H1 (cell line): ENCODE results near the gene ARHGAP26.

Source experiments
- CTCF ChIP-seq, 3 experiments: IDR thresholded peaks; 1 replicate in 2 of 3; 2 replicates in 1 of 3; pipeline versions ENCODE4 v1.5.1 to v1.6.1; 2011; ENCODE audit warnings: low read length in 3 of 3, mild to moderate bottlenecking in 3 of 3, inconsistent platforms in 2 of 3, low read depth in 1 of 3, moderate library complexity in 1 of 3; ENCODE audit not compliant: insufficient read depth in 1 of 3; ENCODE audit errors: control extremely low read depth in 1 of 3
- POLR2A ChIP-seq, 2 experiments: IDR thresholded peaks; 1 replicate in 1 of 2; 2 replicates in 1 of 2; pipeline ENCODE4 v1.6.1; 2011; ENCODE audit warnings: low read depth in 2 of 2, low read length in 2 of 2, mild to moderate bottlenecking in 2 of 2; ENCODE audit errors: control extremely low read depth in 1 of 2
- RXRA ChIP-seq: IDR thresholded peaks from 2 replicates; pipeline ENCODE4 v1.6.1; 2011; ENCODE audit warnings: low read depth, mild to moderate bottlenecking, low read length, moderate library complexity; ENCODE audit not compliant: insufficient read depth
- YY1 ChIP-seq: IDR thresholded peaks from 2 replicates; pipeline ENCODE4 v1.6.1; 2011; ENCODE audit warnings: low read depth, mild to moderate bottlenecking, low read length

GRCh38 chr5:143008032-143008431 is 237.9 kb downstream of the ARHGAP26 start:
- TF ChIP-seq RXRA: no peak
- TF ChIP-seq POLR2A (IDR thresholded peaks at IDR 0.05; ENCODE audit: control extremely low read depth in 1 of 2, low read depth in 2 of 2, low read length in 2 of 2): no peak
- TF ChIP-seq CTCF (IDR thresholded peaks at IDR 0.05; ENCODE audit: control extremely low read depth in 1 of 3, insufficient read depth in 1 of 3, low read depth in 1 of 3, low read length in 3 of 3): no peak
- TF ChIP-seq YY1: no peak
